Activated CD8-positive, alpha-beta memory T cell treated with anti-CD3 and anti-CD28 coated beads for 36 hours (primary cell): ENCODE measurements around the gene CATSPERZ. TPM values are rescaled to one million over a fixed set of nuclear protein-coding genes. Genes with fewer than 3 reads are reported as not detected.

Source experiments
- CTCF ChIA-PET: fragments of 350-600 bp; sonication (Branson Sonifier 250); formaldehyde crosslinking; loops from one replicate; lab custom pipeline; 2021; ENCODE audit warnings: antibody characterized with exemption; lab: Charles Lee
- POLR2A ChIA-PET: fragments of 350-600 bp; sonication (Branson Sonifier 250); formaldehyde crosslinking; loops from one replicate; lab custom pipeline; 2021; ENCODE audit warnings: antibody characterized with exemption; lab: Charles Lee
- total RNA-seq, 2 experiments: library from RNA; stranded (reverse); gene quantifications; one replicate each; pipeline ENCODE4 v1.2.3, GENCODE V29; 2021

Gene CATSPERZ
- total RNA-seq, 2 experiments from 2014 or later: not detected

GRCh38 chr11:64261556-64262080 lies 38.5 kb upstream of the CATSPERZ start:
- ChIA-PET POLR2A (interaction anchor here (1.0 kb wide), 1 partner anchor 43 kb away, joined by 4 read pairs; no protein-coding TSS in a partner anchor), CTCF (interaction anchor here (1.0 to 1.2 kb wide), 2 partner anchors 10 to 15 kb away, joined by 4 read pairs; partner anchors contain the start of gene PPP1R14B)

- POLR2A ChIA-PET: interaction anchor here (0.5 kb wide), 1 partner anchor 17 kb away, joined by 5 read pairs; no protein-coding TSS in a partner anchor
Measured at GRCh38 chr11:64262271-64263002, 37.7 kb upstream of the CATSPERZ start.

DNA sequence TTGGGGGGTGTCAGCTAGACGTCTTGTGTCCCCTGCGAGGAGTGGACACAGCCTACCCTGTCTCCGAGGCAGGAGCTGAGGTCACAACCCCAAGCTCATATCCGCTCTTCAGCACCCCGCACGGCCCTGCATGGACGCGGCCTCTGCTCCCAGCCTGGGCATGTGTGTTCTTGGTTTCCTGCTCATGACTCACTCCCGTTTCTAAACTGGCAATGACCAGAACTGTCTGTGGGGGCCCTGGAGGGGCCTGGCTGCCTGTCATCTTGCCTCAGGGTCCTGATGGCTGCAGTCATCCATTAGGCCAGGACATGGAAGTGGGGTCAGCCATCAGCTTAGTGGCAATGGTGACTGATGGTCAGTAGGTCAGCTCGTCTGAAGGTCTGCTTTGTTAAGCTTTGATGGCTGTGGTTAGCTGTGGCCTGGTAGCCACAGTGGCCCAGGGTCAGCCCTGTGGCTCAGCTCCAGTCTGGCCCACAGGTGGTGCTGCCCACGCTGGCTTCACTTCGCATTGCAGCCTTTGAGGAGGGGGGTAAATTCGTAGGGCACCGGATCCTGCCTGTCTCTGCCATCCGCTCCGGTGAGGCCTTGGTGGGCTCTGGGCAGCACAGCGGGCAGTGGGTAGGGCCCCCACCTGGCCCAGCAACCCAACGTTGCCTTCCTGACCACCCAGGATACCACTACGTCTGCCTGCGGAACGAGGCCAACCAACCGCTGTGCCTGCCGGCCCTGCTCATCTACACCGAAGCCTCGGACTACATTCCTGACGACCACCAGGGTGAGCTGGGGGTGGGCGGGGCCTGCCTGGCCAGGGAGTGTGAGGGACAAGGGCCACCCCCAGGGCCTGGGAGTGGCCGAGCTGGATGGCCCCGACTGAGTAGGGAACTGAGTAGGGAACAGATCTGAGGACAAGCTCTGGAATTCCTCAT lies 36.9 kb upstream of the CATSPERZ start:
- CTCF ChIA-PET: interaction anchor here (1.1 to 3.4 kb wide), 2 partner anchors 13 to 30 kb away, joined by 3 to 16 read pairs; partner anchors contain the start of gene PLCB3
- POLR2A ChIA-PET: interaction anchor here (0.5 kb wide), 1 partner anchor 18 kb away, joined by 5 read pairs; no protein-coding TSS in a partner anchor

More at GRCh38 chr11:64262271-64263002, 37.7 kb upstream of the CATSPERZ start:
- CTCF ChIA-PET: interaction anchor here (1.2 to 3.4 kb wide), 2 partner anchors 12 to 16 kb away, joined by 4 to 16 read pairs; partner anchors contain the start of genes PLCB3 and PPP1R14B

GRCh38 chr11:64263947-64264317 lies 36.2 kb upstream of the CATSPERZ start:
- POLR2A ChIA-PET: no interaction called here

GRCh38 chr11:64264371-64264852 lies 35.7 kb upstream of the CATSPERZ start:
- CTCF ChIA-PET: interaction anchor here (1.0 to 3.4 kb wide), 4 partner anchors 14 to 40 kb away, joined by 3 to 16 read pairs (median 4); partner anchors contain the start of gene PLCB3
- POLR2A ChIA-PET: interaction anchor here (0.5 kb wide), 1 partner anchor 11 kb away, joined by 7 read pairs; no protein-coding TSS in a partner anchor

More at GRCh38 chr11:64263947-64264317, 36.2 kb upstream of the CATSPERZ start:
- CTCF ChIA-PET: interaction anchor here (1.0 to 3.4 kb wide), 4 partner anchors 13 to 40 kb away, joined by 3 to 16 read pairs (median 4); partner anchors contain the start of gene PLCB3

DNA sequence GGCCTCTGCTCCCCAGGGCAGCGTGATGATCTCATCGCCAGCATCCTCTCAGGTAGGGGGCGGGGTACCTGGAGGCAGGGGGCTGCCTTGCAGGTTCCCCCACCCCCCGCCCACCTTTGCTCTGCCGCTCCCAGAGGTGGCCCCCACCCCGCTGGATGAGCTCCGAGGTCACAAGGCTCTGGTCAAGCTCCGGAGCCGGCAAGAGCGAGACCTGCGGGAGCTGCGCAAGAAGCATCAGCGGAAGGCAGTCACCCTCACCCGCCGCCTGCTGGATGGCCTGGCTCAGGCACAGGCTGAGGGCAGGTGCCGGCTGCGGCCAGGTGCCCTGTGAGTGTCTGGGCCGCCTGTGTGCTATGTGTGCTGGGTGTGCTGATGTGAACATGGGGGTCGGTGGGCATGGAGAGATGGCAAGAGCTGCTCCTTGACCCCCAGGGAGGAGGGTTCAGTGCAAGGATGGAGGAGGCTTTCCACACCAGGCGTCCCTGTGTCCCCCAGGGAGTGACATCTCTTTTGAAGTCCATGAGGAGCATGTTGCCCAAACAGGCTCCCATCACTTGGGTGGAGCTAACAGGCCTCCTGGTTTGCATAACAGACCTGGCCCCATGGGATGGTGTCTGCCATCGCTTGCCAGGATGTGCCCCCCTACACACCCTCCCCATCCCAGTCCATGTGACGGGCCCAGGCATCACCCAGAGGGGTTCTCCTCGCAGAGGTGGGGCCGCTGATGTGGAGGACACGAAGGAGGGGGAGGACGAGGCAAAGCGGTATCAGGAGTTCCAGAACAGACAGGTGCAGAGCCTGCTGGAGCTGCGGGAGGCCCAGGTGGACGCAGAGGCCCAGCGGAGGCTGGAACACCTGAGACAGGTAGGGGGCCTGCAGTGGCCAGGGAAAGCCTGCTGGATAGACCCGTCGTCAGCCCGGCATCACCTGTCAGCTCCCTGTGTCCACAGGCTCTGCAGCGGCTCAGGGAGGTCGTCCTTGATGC lies 34.7 kb upstream of the CATSPERZ start:
- POLR2A ChIA-PET: interaction anchor here (0.5 to 0.6 kb wide), 2 partner anchors 10 to 1349 kb away, joined by 3 to 7 read pairs; no protein-coding TSS in a partner anchor
- CTCF ChIA-PET: interaction anchor here (1.0 to 3.4 kb wide), 3 partner anchors 15 to 39 kb away, joined by 3 to 16 read pairs (median 4); partner anchors contain the start of gene PLCB3

- CTCF ChIA-PET: interaction anchor here (1.1 to 4.1 kb wide), 2 partner anchors 11 to 16 kb away, joined by 3 to 39 read pairs; partner anchors contain the start of gene PLCB3
- POLR2A ChIA-PET: no interaction called here
Measured at GRCh38 chr11:64266339-64266738, 33.8 kb upstream of the CATSPERZ start.

DNA sequence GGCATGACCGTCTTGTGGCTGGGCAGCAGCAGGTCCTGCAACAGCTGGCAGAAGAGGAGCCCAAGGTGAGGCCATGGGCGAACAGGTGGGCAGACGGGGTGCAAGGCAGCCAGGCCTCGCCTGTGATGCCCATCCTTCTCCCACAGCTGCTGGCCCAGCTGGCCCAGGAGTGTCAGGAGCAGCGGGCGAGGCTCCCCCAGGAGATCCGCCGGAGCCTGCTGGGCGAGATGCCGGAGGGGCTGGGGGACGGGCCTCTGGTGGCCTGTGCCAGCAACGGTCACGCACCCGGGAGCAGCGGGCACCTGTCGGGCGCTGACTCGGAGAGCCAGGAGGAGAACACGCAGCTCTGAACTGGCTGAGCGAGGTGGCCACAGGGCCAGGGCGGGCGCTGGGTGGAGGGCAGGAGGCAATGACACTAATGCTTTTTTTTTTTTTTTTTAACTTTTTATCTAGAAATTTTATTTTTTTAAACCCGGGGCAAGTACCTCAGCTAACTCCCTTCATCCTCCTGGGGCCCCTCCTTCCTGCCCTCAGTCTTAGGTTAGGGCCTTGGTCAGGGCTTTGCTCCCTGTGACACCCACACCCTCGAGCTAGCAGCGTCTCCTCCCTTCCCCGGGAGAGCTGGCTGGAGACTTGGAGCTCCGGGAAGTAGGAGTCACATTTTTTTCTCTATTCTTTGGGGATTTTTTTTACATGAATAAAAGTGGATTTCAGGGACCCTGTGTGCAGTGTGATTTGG lies 32.8 kb upstream of the CATSPERZ start:
- POLR2A ChIA-PET: interaction anchor here (0.7 to 4.3 kb wide), 5 partner anchors 15 to 61 kb away, joined by 3 to 20 read pairs (median 4); partner anchors contain the start of genes FKBP2, NUDT22, PLCB3 and TRPT1
- CTCF ChIA-PET: interaction anchor here (0.7 to 4.1 kb wide), 8 partner anchors 10 to 63 kb away, joined by 3 to 39 read pairs (median 4); partner anchors contain the start of genes CATSPERZ, PLCB3, PRDX5 and TRMT112

DNA sequence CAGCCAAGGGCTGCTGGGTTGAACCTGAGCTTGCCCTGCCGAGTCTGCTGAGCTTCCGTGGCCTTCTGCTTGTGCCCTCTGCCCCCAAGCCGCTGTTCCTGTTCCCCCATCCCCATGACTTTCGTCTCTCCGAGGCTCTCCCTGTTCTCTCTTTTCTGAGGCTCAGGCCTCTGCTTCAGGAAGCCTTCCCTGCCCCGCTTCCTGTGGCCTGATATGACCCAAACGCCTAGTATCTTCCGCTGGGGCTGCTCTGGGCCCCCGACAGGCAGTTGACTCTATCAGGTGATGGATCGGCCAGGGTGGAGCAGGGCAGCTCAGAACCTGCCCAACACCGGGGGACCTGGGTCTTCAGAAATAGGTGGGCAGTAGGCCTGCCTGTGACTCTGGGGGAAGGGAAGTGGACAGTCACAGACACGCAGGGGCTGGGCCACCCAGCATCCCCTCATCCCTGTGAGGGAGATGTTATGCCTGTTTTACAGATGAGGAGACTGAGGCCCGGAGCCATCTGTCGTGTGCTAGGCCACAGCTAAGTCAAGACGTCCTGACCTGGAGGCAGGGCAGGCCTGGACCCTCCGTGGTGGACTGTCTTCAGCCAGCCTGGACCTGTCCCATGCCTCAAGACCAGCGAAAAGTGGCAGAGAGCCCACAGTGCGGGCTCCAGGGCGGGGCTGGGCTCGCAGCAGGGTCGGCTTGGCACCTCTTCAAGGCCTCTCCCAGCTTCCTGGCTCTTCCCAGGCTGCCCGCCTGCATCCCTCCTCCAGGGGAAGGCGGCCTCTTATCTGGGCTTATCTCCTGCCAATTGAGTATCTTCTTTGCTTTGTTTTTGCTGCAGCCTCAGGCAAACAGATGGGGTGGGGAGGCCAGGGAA lies 31.9 kb upstream of the CATSPERZ start:
- ChIA-PET POLR2A (interaction anchor here (0.5 to 4.3 kb wide), 10 partner anchors 10 to 1492 kb away, joined by 3 to 22 read pairs (median 8); partner anchors contain the start of genes BAD, FERMT3, FKBP2 and GPR137), CTCF (interaction anchor here (0.7 to 4.1 kb wide), 10 partner anchors 11 to 64 kb away, joined by 3 to 39 read pairs (median 5); partner anchors contain the start of genes CATSPERZ, FERMT3, PLCB3 and PPP1R14B)

GRCh38 chr11:64268893-64269539 lies 31.1 kb upstream of the CATSPERZ start:
- ChIA-PET POLR2A (interaction anchor here (0.5 to 4.3 kb wide), 8 partner anchors 11 to 1493 kb away, joined by 4 to 22 read pairs (median 18); partner anchors contain the start of genes BAD, FERMT3, FKBP2 and GPR137), CTCF (interaction anchor here (0.6 to 4.1 kb wide), 10 partner anchors 12 to 64 kb away, joined by 3 to 39 read pairs (median 4); partner anchors contain the start of genes CATSPERZ, FERMT3, PLCB3 and PPP1R14B)

DNA sequence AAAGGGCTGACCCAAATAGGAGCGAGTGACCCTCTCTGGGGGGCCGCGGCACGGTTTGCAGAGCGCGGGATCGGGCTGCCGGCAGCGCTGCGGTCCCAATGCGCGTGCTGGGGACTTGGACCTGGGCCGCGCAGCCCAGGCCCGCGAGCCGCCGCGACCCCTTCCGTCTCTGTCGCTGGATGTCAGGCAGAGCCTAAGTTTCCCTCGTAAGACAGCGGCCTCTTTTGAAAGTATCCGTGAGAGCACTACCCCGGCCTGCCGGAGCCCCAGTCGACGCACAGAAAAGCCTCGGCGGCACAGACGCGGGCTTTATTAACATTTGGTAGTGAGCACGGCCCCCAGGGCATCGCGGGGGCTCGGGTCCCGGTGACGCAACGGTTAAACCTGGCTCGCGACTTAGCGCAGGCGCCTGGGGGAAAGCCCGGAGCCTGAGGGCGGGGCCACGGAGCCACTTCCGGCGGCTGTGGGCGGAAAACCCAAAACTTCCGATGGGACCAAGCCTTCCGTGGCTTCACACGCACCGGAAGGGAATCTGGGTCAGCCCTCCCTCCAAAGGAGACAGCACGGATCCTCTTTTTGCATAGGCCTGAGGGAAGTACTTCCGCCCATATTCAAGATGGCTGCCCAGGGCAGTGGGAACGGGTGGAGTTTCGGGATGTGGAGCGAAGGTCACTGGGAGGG lies 30.5 kb upstream of the CATSPERZ start:
- CTCF ChIA-PET: interaction anchor here (0.6 to 4.1 kb wide), 9 partner anchors 12 to 63 kb away, joined by 3 to 39 read pairs (median 6); partner anchors contain the start of genes CATSPERZ, ESRRA, FERMT3 and PLCB3
- POLR2A ChIA-PET: interaction anchor here (1.2 to 4.3 kb wide), 8 partner anchors 12 to 63 kb away, joined by 4 to 22 read pairs (median 18); partner anchors contain the start of genes BAD, ESRRA, FERMT3 and FKBP2

- CTCF ChIA-PET: interaction anchor here (1.1 to 2.5 kb wide), 2 partner anchors 14 to 26 kb away, joined by 4 to 9 read pairs; no protein-coding TSS in a partner anchor
Measured at GRCh38 chr11:64275031-64275800, 24.9 kb upstream of the CATSPERZ start.

More at GRCh38 chr11:64275031-64275800, 24.9 kb upstream of the CATSPERZ start:
- POLR2A ChIA-PET: interaction anchor here (0.7 kb wide), 1 partner anchor 10 kb away, joined by 7 read pairs; no protein-coding TSS in a partner anchor
